SK-N-SH (cell line): Measurements from ENCODE around the gene SLC52A3. TPM values are rescaled to one million over a fixed set of nuclear protein-coding genes. Genes with fewer than 3 reads are reported as not detected.

Experiments
- CTCF ChIA-PET: fragments of 300-600, 350-600 bp; formaldehyde crosslinking; extraction: SDS; loops from one replicate; lab custom pipeline; 2021; lab: Yijun Ruan, JAX
- POLR2A ChIA-PET: fragments of 350-600 bp; sonication (Branson Sonifier 250); formaldehyde crosslinking; extraction: SDS; loops from one replicate; lab custom pipeline; 2020; ENCODE audit warnings: antibody characterized with exemption, inconsistent platforms; lab: Yijun Ruan, JAX
- DNase-seq: peaks from one replicate; pipeline ENCODE4 v3.0.0; 2012
- H2AFZ ChIP-seq: fragments of 200-600 bp; sonication (generic); 2 replicates; pipeline ENCODE4 v1.8.1; 2016; ENCODE audit warnings: antibody characterized with exemption, mild to moderate bottlenecking, low read depth
- H3F3A ChIP-seq: fragments of 200-600 bp; sonication (generic); replicated peaks from 2 replicates; pipeline ENCODE3; 2016; ENCODE audit warnings: antibody characterized with exemption, mild to moderate bottlenecking; ENCODE audit not compliant: insufficient read depth
- H3K27ac ChIP-seq, 2 experiments: fragments of 200-500 bp in 1 of 2; fragments of 200-600 bp in 1 of 2; sonication (Bioruptor generic) in 1 of 2; sonication (generic), shearing (Covaris generic) in 1 of 2; 2 replicates each; pipeline versions ENCODE4 v1.5.1 to v1.6.1; 2014 to 2016; ENCODE audit warnings: low read depth in 2 of 2, inconsistent platforms in 1 of 2, low read length in 1 of 2, mild to moderate bottlenecking in 1 of 2, mixed read lengths in 1 of 2
- H3K27me3 ChIP-seq: fragments of 200-600 bp; sonication (generic), shearing (Covaris generic); 2 replicates; pipeline ENCODE4 v1.6.1; 2016; ENCODE audit warnings: mixed run types; ENCODE audit not compliant: insufficient read depth
- H3K36me3 ChIP-seq, 2 experiments: fragments of 200-500 bp in 1 of 2; fragments of 200-600 bp in 1 of 2; sonication (Bioruptor generic) in 1 of 2; sonication (generic) in 1 of 2; replicated peaks in 1 of 2; 2 replicates each; pipeline versions ENCODE3 to v1.5.1; 2014 to 2016; ENCODE audit warnings: low read length in 1 of 2, mild to moderate bottlenecking in 1 of 2; ENCODE audit not compliant: insufficient read depth in 2 of 2, control insufficient read depth in 1 of 2
- H3K4me1 ChIP-seq, 2 experiments: fragments of 200-500 bp in 1 of 2; fragments of 200-600 bp in 1 of 2; sonication (Bioruptor generic) in 1 of 2; sonication (generic), shearing (Covaris generic) in 1 of 2; 2 replicates each; pipeline versions ENCODE4 v1.5.1 to v1.6.1; 2014 to 2016; ENCODE audit warnings: low read depth in 1 of 2, low read length in 1 of 2, mixed run types in 1 of 2; ENCODE audit not compliant: insufficient read depth in 2 of 2, control insufficient read depth in 1 of 2
- H3K4me2 ChIP-seq: fragments of 200-600 bp; sonication (generic), shearing (Covaris generic); 2 replicates; pipeline ENCODE4 v1.6.1; 2017; ENCODE audit warnings: mixed run types
- H3K4me3 ChIP-seq, 2 experiments: fragments of 200-500 bp in 1 of 2; fragments of 200-600 bp in 1 of 2; sonication (Bioruptor generic) in 1 of 2; sonication (generic), shearing (Covaris generic) in 1 of 2; 2 replicates each; pipeline versions ENCODE4 v1.5.1 to v1.8.1; 2014 to 2016; ENCODE audit warnings: low read depth in 2 of 2, inconsistent platforms in 1 of 2, low read length in 1 of 2, mild to moderate bottlenecking in 1 of 2, mixed read lengths in 1 of 2, moderate library complexity in 1 of 2
- H3K79me2 ChIP-seq: fragments of 200-600 bp; sonication (generic); 2 replicates; pipeline ENCODE4 v1.8.1; 2017; ENCODE audit warnings: mild to moderate bottlenecking; ENCODE audit not compliant: insufficient read depth
- H3K9ac ChIP-seq: fragments of 200-600 bp; sonication (generic); 2 replicates; pipeline ENCODE4 v1.6.1; 2017; ENCODE audit warnings: mixed run types
- H3K9me2 ChIP-seq: fragments of 200-600 bp; sonication (generic); 2 replicates; pipeline ENCODE4 v1.6.1; 2017; ENCODE audit warnings: mixed run types
- H3K9me3 ChIP-seq: fragments of 200-600 bp; sonication (generic); 2 replicates; pipeline ENCODE4 v1.6.1; 2017; ENCODE audit warnings: mixed run types, mild to moderate bottlenecking, moderate library complexity
- H4K20me1 ChIP-seq: fragments of 200-600 bp; sonication (generic); 2 replicates; pipeline ENCODE4 v1.6.1; 2017; ENCODE audit warnings: mild to moderate bottlenecking, mixed run types; ENCODE audit not compliant: insufficient read depth
- EP300 ChIP-seq, 2 experiments: IDR thresholded peaks; 2 replicates each; pipeline versions ENCODE4 v1.4.0 to v1.6.1; 2012; ENCODE audit warnings: borderline replicate concordance in 1 of 2, low read depth in 1 of 2, low read length in 1 of 2
- GATA2 ChIP-seq: sonication (generic); formaldehyde crosslinking; IDR thresholded peaks from 2 replicates; pipeline ENCODE4 v1.5.0; 2020; ENCODE audit warnings: mild to moderate bottlenecking, missing genetic modification reagents
- IRF3 ChIP-seq: fragments of 150-350 bp; IDR thresholded peaks from 2 replicates; pipeline ENCODE4 v1.6.1; 2016; ENCODE audit warnings: mild to moderate bottlenecking, low read depth, low read length
- MXI1 ChIP-seq: IDR thresholded peaks from 2 replicates; pipeline ENCODE4 v1.6.1; 2012; ENCODE audit warnings: mild to moderate bottlenecking, low read depth, low read length, improper control_type of control experiment
- REST ChIP-seq: IDR thresholded peaks from 2 replicates; pipeline ENCODE4 v1.6.1; 2012; ENCODE audit warnings: mild to moderate bottlenecking, low read depth, low read length, moderate library complexity
- RXRA ChIP-seq: IDR thresholded peaks from 2 replicates; pipeline ENCODE4 v1.4.0; 2012; ENCODE audit warnings: low read depth, mild to moderate bottlenecking, borderline replicate concordance
- TAF1 ChIP-seq: IDR thresholded peaks from 2 replicates; pipeline ENCODE4 v1.6.1; 2012; ENCODE audit warnings: low read depth, mild to moderate bottlenecking, low read length, moderate library complexity, borderline replicate concordance
- TCF12 ChIP-seq: IDR thresholded peaks from 2 replicates; pipeline ENCODE4 v1.4.0; 2012
- USF2 ChIP-seq: fragments of 150-350 bp; IDR thresholded peaks from 2 replicates; pipeline ENCODE4 v1.6.1; 2017; ENCODE audit warnings: antibody characterized with exemption, low read length, low read depth, borderline replicate concordance
- WGBS: methylation state at CpG from one replicate; pipeline ENCODE4 v1.1.6; 2017; ENCODE audit warnings: low lambda C conversion rate; 5-methylcytosine and 5-hydroxymethylcytosine counted together
- polyA plus RNA-seq, 3 experiments: library from polyadenylated mRNA; depleted of rRNA; stranded (reverse); fragments of >200 nt; gene quantifications; 2 replicates each; pipeline ENCODE4 v1.2.3, GENCODE V29; 2012

The SLC52A3 gene
- polyA plus RNA-seq, 1 of the 3 experiments (the other 2 are of a cell fraction): not detected

GRCh38 chr20:723756-724155, 44.5 kb downstream of the SLC52A3 start:
- TF ChIP-seq MXI1 (no peak), TCF12 (no peak), EP300 (IDR thresholded peaks at IDR 0.05; ENCODE audit: borderline replicate concordance in 1 of 2, low read depth in 1 of 2, low read length in 1 of 2) (no peak), USF2 (no peak), REST (no peak), GATA2 (CRISPR knock-in tag) (no peak), RXRA (no peak), TAF1 (no peak), IRF3 (no peak)
- Histone ChIP-seq H4K20me1 (no peaks in the 10 kb centered on the region), H3K9ac (no peak overlapping the region), H3K36me3 (no peaks in the 10 kb centered on the region), H3K9me2 (no peaks in the 10 kb centered on the region), H3K9me3 (no peaks in the 10 kb centered on the region), H3K27ac (no peak overlapping the region), H3K27me3 (peaks cover 8% of the 10 kb centered on the region; the same call in 1 of the 2 replicates), H3K4me2 (no peak overlapping the region), H3K4me1 (no peaks in the 10 kb centered on the region; a peak in 1 of 4 replicates), H3K79me2 (no peaks in the 10 kb centered on the region), H3F3A (no peaks in the 10 kb centered on the region), H2AFZ (no peak overlapping the region), H3K4me3 (no peak overlapping the region)
- ChIA-PET CTCF (interaction anchor here (2.1 to 3.4 kb wide), 4 partner anchors 15 to 162 kb away, joined by 5 to 13 read pairs (median 7); no protein-coding TSS in a partner anchor), POLR2A (interaction anchor here (1.0 kb wide), 1 partner anchor 72 kb away, joined by 5 read pairs; no protein-coding TSS in a partner anchor)
- 46% methylated on average over 8 of the region's 8 CpGs for WGBS
- no peak for DNase-seq
